NAMALWA (cell line): ENCODE data around the gene GGA1.

Experiments
- DNase-seq: peaks from one replicate; pipeline ENCODE4 v3.0.0-alpha.2; 2015; ENCODE audit warnings: low spot score

GGA1 gene

GRCh38 chr22:37608477-37609239 lies at the start of gene GGA1:
GGA1 (plus strand) TSS chr22:37608834; CDS start chr22:37608861, 27 bp downstream.
- peak; percentile 99 for DNase-seq

GRCh38 chr22:37559521-37559900 lies 49.1 kb upstream of the GGA1 start:
- DNase-seq, result no peak

- no peak for DNase-seq
These were observed 48.6 kb upstream of the GGA1 start, which contains the start of gene CDC42EP1 for GRCh38 chr22:37559901-37560607. CDC42EP1 (plus strand) TSS chr22:37560480; CDS start chr22:37566350, 5,870 bp downstream.

GRCh38 chr22:37560608-37561211 lies 47.9 kb upstream of the GGA1 start:
- no peak for DNase-seq

GRCh38 chr22:37561212-37562048 lies 47.2 kb upstream of the GGA1 start:
- DNase-seq, result peak; percentile 81

- no peak for DNase-seq
These were observed 46.4 kb upstream of the GGA1 start for GRCh38 chr22:37562049-37562875.

GRCh38 chr22:37563153-37564081 lies 45.2 kb upstream of the GGA1 start:
- DNase-seq, result no peak

- DNase-seq, result no peak
These were observed 44.4 kb upstream of the GGA1 start for GRCh38 chr22:37564111-37564711.

GRCh38 chr22:37565830-37566229 lies 42.8 kb upstream of the GGA1 start:
- no peak for DNase-seq

- no peak for DNase-seq
These were observed 42.3 kb upstream of the GGA1 start for GRCh38 chr22:37566329-37566837.

GRCh38 chr22:37566903-37567798 lies 41.5 kb upstream of the GGA1 start:
- peak; percentile 84 for DNase-seq

- DNase-seq, result no peak
These were observed 40.6 kb upstream of the GGA1 start for GRCh38 chr22:37568012-37568411.

- DNase-seq, result no peak
These were observed 40.1 kb upstream of the GGA1 start for GRCh38 chr22:37568448-37569008.

GRCh38 chr22:37569009-37569920 lies 39.4 kb upstream of the GGA1 start:
- no peak for DNase-seq

- no peak for DNase-seq
These were observed 38.5 kb upstream of the GGA1 start for GRCh38 chr22:37569921-37570660.

GRCh38 chr22:37570661-37570976 lies 38.0 kb upstream of the GGA1 start:
- DNase-seq, result no peak
